Esophagus squamous epithelium (tissue), 4 donors: ENCODE measurements around the gene TYRO3.

ENCODE experiments used
- POLR2A ChIP-seq, 4 donors: fragments of 450-650 bp; IDR thresholded peaks; one replicate each; pipeline ENCODE4 v1.6.1; 2017; ENCODE audit warnings: antibody characterized with exemption in 4 of 4, mild to moderate bottlenecking in 4 of 4, moderate library complexity in 3 of 4
- TF ChIP-seq, protein P1 (sequence below), 6 experiments: fragments of 450-650 bp in 4 of 6; fragments of 200-600 bp in 2 of 6; sonication (generic) in 2 of 6; IDR thresholded peaks; one replicate each; pipeline ENCODE4 v1.5.1; 2016 to 2019; ENCODE audit warnings: antibody characterized with exemption in 6 of 6, mild to moderate bottlenecking in 4 of 6, moderate library complexity in 4 of 6

DNA sequence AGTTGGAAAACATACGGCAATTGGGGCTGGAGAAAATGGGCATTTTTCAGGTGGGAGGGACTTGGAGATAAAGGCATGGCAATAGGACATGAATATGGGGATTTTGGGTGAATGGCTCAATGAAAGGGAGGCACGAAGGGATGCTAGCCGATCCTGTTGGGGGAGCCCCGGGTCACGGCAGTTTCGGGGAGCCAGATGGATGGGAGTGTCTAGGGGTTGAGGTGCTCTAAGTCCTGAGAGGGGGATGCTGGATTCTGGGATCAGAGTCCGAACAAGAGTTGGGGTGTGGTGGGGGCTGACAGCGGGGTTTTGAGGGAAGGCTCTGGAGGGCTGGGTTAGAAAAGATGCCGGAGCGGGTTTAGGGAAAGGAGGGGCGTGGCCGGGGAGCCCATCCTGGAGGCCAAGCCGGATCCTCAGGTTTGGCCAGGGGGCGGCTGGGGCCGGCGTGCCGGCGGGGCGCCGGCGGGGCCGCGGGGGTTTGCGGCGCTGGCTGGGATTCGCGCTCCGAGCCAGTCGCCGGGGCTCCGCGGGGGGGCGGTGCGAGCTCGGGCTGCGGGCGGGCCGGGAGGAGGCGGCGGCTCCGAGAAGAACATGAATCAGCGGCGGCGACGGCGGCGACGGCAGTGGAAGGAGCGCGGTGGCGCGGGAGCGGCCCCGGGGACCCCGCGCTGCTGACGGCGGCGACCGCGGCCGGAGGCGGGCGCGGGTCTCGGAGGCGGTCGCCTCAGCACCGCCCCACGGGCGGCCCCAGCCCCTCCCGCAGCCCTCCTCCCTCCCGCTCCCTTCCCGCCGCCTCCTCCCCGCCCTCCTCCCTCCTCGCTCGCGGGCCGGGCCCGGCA is at the start of gene TYRO3:
- TF ChIP-seq, protein P1, sequence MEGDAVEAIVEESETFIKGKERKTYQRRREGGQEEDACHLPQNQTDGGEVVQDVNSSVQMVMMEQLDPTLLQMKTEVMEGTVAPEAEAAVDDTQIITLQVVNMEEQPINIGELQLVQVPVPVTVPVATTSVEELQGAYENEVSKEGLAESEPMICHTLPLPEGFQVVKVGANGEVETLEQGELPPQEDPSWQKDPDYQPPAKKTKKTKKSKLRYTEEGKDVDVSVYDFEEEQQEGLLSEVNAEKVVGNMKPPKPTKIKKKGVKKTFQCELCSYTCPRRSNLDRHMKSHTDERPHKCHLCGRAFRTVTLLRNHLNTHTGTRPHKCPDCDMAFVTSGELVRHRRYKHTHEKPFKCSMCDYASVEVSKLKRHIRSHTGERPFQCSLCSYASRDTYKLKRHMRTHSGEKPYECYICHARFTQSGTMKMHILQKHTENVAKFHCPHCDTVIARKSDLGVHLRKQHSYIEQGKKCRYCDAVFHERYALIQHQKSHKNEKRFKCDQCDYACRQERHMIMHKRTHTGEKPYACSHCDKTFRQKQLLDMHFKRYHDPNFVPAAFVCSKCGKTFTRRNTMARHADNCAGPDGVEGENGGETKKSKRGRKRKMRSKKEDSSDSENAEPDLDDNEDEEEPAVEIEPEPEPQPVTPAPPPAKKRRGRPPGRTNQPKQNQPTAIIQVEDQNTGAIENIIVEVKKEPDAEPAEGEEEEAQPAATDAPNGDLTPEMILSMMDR (IDR thresholded peaks at IDR 0.05), result no peak
- TF ChIP-seq POLR2A (IDR thresholded peaks at IDR 0.05), result peak in 2 of 4 donors; percentile 12 to 30
